ENCODE data around the gene SRGAP3. TPM values are rescaled to one million over a fixed set of nuclear protein-coding genes. Genes with fewer than 3 reads are reported as not detected.

Gene SRGAP3
- total and polyA plus RNA-seq, 7 donors, result 0.69 to 7.7 (median 5.8) TPM

- WGBS, 2 donors, result 95 to 100% methylated on average over 1 of the region's 1 CpG
- no peak overlapping the region for H3K4me3 ChIP-seq
- H3K9me3 ChIP-seq, result no peaks in the 10 kb centered on the region
- TF ChIP-seq POLR2A (IDR thresholded peaks at IDR 0.05) (no peak), POLR2AphosphoS5 (IDR thresholded peaks at IDR 0.05) (no peak), CTCF (IDR thresholded peaks at IDR 0.05) (no peak), EP300 (IDR thresholded peaks at IDR 0.05) (no peak)
- no peaks in the 10 kb centered on the region for H3K27me3 ChIP-seq
- no peak for DNase-seq
- intact Hi-C loops (cut with DNase I), result no loop called here
- no peak overlapping the region for H3K27ac ChIP-seq
- H3K4me1 ChIP-seq, result peaks cover 0 to 12% (median 8%) of the 10 kb centered on the region in 4 donors
- no peaks in the 10 kb centered on the region for H3K36me3 ChIP-seq
Observed at GRCh38 chr3:9225268-9225667, 24.2 kb downstream of the SRGAP3 start.

- WGBS, 2 donors, result 76 to 81% methylated on average over 5 of the region's 5 CpGs
- Histone ChIP-seq H3K27ac (no peak overlapping the region), H3K4me1 (peaks cover 0 to 12% (median 8%) of the 10 kb centered on the region in 4 donors), H3K27me3 (no peaks in the 10 kb centered on the region), H3K36me3 (no peaks in the 10 kb centered on the region), H3K4me3 (no peak overlapping the region), H3K9me3 (no peaks in the 10 kb centered on the region)
- DNase-seq, result peak; percentile 26
- TF ChIP-seq POLR2A (IDR thresholded peaks at IDR 0.05) (no peak), POLR2AphosphoS5 (IDR thresholded peaks at IDR 0.05) (no peak), EP300 (IDR thresholded peaks at IDR 0.05) (no peak), CTCF (IDR thresholded peaks at IDR 0.05) (no peak)
- intact Hi-C loops (cut with DNase I), result no loop called here
Observed at GRCh38 chr3:9224490-9224889, 25.0 kb downstream of the SRGAP3 start.

- H3K9me3 ChIP-seq, result no peaks in the 10 kb centered on the region
- intact Hi-C loops (cut with DNase I), result no loop called here
- H3K4me1 ChIP-seq, result peaks cover 0 to 12% (median 8%) of the 10 kb centered on the region in 4 donors
- no peaks in the 10 kb centered on the region for H3K36me3 ChIP-seq
- no peak overlapping the region for H3K4me3 ChIP-seq
- no peaks in the 10 kb centered on the region for H3K27me3 ChIP-seq
- TF ChIP-seq CTCF (IDR thresholded peaks at IDR 0.05) (no peak), EP300 (IDR thresholded peaks at IDR 0.05) (no peak), POLR2A (IDR thresholded peaks at IDR 0.05) (no peak), POLR2AphosphoS5 (IDR thresholded peaks at IDR 0.05) (no peak)
- no peak for DNase-seq
- 83 to 87% methylated on average over 6 of the region's 6 CpGs for WGBS, 2 donors
- H3K27ac ChIP-seq, result no peak overlapping the region
Observed at GRCh38 chr3:9223672-9224071, 25.8 kb downstream of the SRGAP3 start.

DNA sequence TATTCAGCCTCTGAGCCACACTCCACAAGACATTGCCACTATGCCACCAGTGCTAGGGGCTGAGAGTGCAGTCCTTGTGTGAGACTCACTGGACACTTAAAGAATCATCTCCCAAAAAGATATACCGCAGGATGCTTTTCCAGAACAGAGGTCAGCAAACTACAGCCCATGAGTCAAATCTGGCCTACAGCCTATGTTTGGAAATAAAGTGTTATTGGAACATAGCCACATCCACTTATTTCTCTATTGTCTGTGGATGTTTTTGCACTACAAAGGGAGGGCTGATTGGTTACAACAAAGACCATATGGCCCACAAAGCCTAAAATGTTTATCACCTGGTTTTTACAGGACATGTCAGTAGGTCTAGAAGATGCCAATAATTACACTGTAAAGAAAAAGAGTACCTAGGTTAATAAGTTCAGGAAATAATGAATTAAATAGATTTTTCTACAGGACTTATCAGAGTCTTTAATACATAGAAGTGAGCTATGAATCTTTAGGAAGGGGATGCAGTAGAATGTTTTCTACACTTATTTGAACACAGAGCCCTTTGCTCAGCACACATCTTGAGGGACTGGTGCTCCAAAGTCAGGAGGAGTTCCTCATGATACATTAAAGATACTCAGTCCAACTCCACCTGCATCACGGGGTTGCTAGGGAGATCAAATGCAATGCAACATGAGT lies 26.3 kb downstream of the SRGAP3 start:
- Histone ChIP-seq H3K27ac (no peak overlapping the region), H3K4me1 (peaks cover 0 to 12% (median 8%) of the 10 kb centered on the region in 4 donors), H3K9me3 (no peaks in the 10 kb centered on the region), H3K4me3 (no peak overlapping the region), H3K36me3 (no peaks in the 10 kb centered on the region), H3K27me3 (no peaks in the 10 kb centered on the region)
- TF ChIP-seq EP300 (IDR thresholded peaks at IDR 0.05), result no peak
- no peak for TF ChIP-seq POLR2AphosphoS5 (IDR thresholded peaks at IDR 0.05)
- no peak for TF ChIP-seq POLR2A (IDR thresholded peaks at IDR 0.05)
- TF ChIP-seq CTCF (IDR thresholded peaks at IDR 0.05), result no peak
- 89 to 90% methylated on average over 2 of the region's 2 CpGs for WGBS, 2 donors
- peak; percentile 37 for DNase-seq
- intact Hi-C loops (cut with DNase I), result no loop called here

DNA sequence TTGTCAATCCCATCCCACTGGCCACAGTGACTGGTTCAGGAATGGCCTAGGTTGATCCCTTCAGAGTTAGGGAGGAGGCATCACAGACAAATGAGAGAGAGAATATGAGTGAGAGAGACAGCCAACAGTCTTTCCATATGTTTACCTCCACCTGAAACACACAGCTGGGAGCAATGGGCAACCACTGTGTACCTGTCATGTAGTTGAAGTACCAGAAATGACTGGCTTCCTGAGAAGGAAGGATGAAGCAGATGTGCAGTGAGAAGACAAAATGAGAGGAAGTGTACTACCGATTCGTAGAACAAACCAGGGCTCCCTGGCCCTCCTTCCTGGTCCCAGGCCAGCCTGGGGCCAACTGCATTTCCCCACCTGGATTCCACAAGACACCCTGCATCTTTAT lies 27.4 kb downstream of the SRGAP3 start:
- H3K27me3 ChIP-seq, result no peaks in the 10 kb centered on the region
- no peak overlapping the region for H3K27ac ChIP-seq
- peak; percentile 17 for DNase-seq
- no peaks in the 10 kb centered on the region for H3K9me3 ChIP-seq
- peaks cover 0 to 12% (median 8%) of the 10 kb centered on the region in 4 donors for H3K4me1 ChIP-seq
- intact Hi-C loops (cut with DNase I), result no loop called here
- 64 to 90% methylated on average over 2 of the region's 2 CpGs for WGBS, 2 donors
- TF ChIP-seq POLR2AphosphoS5 (IDR thresholded peaks at IDR 0.05) (no peak), POLR2A (IDR thresholded peaks at IDR 0.05) (no peak), CTCF (IDR thresholded peaks at IDR 0.05) (no peak), EP300 (IDR thresholded peaks at IDR 0.05) (no peak)
- H3K36me3 ChIP-seq, result no peaks in the 10 kb centered on the region
- H3K4me3 ChIP-seq, result no peak overlapping the region
